Gastrocnemius medialis (tissue), 4 donors: ENCODE measurements around the gene FICD. TPM values are rescaled to one million over a fixed set of nuclear protein-coding genes. Genes with fewer than 3 reads are reported as not detected.
A peak's percentile ranks its signal among the peaks of the same experiment; 100 is the strongest.

ENCODE experiments used
- ATAC-seq, 2 donors: fragments of 150-250 bp; one replicate each; pipeline ENCODE4 v1.9.1; 2016
- DNase-seq, 2 donors: peaks; one replicate each; pipeline ENCODE4 v3.0.0-alpha.2; 2019
- H3K27ac ChIP-seq, 4 donors: fragments of 200-600 bp; sonication (generic); 1 replicate in 1 of 4; 2 replicates in 3 of 4; pipeline ENCODE4 v1.5.1; 2016 to 2018; ENCODE audit warnings: mild to moderate bottlenecking in 2 of 4, moderate library complexity in 1 of 4
- H3K27me3 ChIP-seq, 3 donors: fragments of 200-600 bp; sonication (generic) in 2 of 3; 1 replicate in 1 of 3; 2 replicates in 2 of 3; pipeline versions ENCODE4 v1.5.1 to v1.6.0; 2016 to 2019; ENCODE audit warnings: mild to moderate bottlenecking in 1 of 3, moderate library complexity in 1 of 3
- H3K36me3 ChIP-seq, 2 donors: fragments of 200-600 bp; sonication (generic) in 1 of 2; one replicate each; pipeline ENCODE4 v1.5.1; 2017 to 2018
- H3K4me1 ChIP-seq, 2 donors: fragments of 200-600 bp; sonication (generic) in 1 of 2; one replicate each; pipeline ENCODE4 v1.5.1; 2016 to 2017; ENCODE audit warnings: mild to moderate bottlenecking in 2 of 2
- H3K4me3 ChIP-seq, 4 donors: fragments of 200-600 bp; sonication (generic) in 3 of 4; 1 replicate in 1 of 4; 2 replicates in 3 of 4; pipeline ENCODE4 v1.5.1; 2016 to 2019; ENCODE audit warnings: mild to moderate bottlenecking in 2 of 4
- H3K9me3 ChIP-seq, 3 donors: fragments of 200-600 bp; sonication (generic) in 2 of 3; 1 replicate in 1 of 3; 2 replicates in 2 of 3; pipeline ENCODE4 v1.5.1; 2016 to 2019
- POLR2A ChIP-seq, 2 donors: fragments of 450-650 bp; IDR thresholded peaks; one replicate each; pipeline ENCODE4 v1.6.1; 2017; ENCODE audit warnings: antibody characterized with exemption in 2 of 2, mild to moderate bottlenecking in 2 of 2, moderate library complexity in 2 of 2
- in situ Hi-C, 4 donors: fragments of 200-750 bp; cut with MboI; loops; one replicate each; pipeline versions ENCODE4 v1.15.0 to v1.8.0; 2017; ENCODE audit warnings: low sequenced_read_pairs in 4 of 4
- intact Hi-C: fragments of 100-400 bp; cut with DNase I; formaldehyde crosslinking; loops from one replicate; pipeline ENCODE4 v1.15.1; 2023; ENCODE audit warnings: low total_unique reads
- total RNA-seq, 4 donors: library from RNA; depleted of rRNA; stranded (reverse); fragments of >200 nt; gene quantifications; one replicate each; pipeline versions ENCODE4 v1.1.0 to v1.2.3, GENCODE V29; 2016
- TF ChIP-seq, protein P1 (sequence below), 5 experiments: fragments of 450-650 bp in 3 of 5; fragments of 200-600 bp in 2 of 5; sonication (generic) in 2 of 5; IDR thresholded peaks in 4 of 5; conservative IDR thresholded peaks in 1 of 5; 1 replicate in 4 of 5; 2 replicates in 1 of 5; pipeline ENCODE4 v1.5.1; 2016 to 2019; ENCODE audit warnings: antibody characterized with exemption in 5 of 5, mild to moderate bottlenecking in 3 of 5, moderate library complexity in 3 of 5

The FICD gene
- total RNA-seq, 4 donors from 2014 or later: 3.1 to 4.6 (median 3.6) TPM

GRCh38 chr12:108562348-108563135 lies 47.5 kb downstream of the FICD start, which contains the start of gene ISCU:
ISCU (plus strand) TSS chr12:108562596; CDS start chr12:108562623, 27 bp downstream.
- peak; percentile 96 to 98 for TF ChIP-seq POLR2A (IDR thresholded peaks at IDR 0.05)
- TF ChIP-seq, protein P1, sequence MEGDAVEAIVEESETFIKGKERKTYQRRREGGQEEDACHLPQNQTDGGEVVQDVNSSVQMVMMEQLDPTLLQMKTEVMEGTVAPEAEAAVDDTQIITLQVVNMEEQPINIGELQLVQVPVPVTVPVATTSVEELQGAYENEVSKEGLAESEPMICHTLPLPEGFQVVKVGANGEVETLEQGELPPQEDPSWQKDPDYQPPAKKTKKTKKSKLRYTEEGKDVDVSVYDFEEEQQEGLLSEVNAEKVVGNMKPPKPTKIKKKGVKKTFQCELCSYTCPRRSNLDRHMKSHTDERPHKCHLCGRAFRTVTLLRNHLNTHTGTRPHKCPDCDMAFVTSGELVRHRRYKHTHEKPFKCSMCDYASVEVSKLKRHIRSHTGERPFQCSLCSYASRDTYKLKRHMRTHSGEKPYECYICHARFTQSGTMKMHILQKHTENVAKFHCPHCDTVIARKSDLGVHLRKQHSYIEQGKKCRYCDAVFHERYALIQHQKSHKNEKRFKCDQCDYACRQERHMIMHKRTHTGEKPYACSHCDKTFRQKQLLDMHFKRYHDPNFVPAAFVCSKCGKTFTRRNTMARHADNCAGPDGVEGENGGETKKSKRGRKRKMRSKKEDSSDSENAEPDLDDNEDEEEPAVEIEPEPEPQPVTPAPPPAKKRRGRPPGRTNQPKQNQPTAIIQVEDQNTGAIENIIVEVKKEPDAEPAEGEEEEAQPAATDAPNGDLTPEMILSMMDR (IDR thresholded peaks at IDR 0.05 in 4 of 5, conservative IDR thresholded peaks at IDR 0.05 in 1 of 5): no peak
- H3K4me1 ChIP-seq: peaks cover 55 to 56% of the 10 kb centered on the region in 2 donors
- intact Hi-C loops: loop anchor here (1.0 to 5.0 kb wide), 8 partner anchors 47 to 531 kb away; partner anchors contain the start of genes ALKBH2, CORO1C, FICD and SSH1

GRCh38 chr12:108563136-108563803 lies 48.2 kb downstream of the FICD start:
- H3K4me1 ChIP-seq: peaks cover 47 to 49% of the 10 kb centered on the region in 2 donors
- peaks cover 0 to 42% of the 10 kb centered on the region in 2 donors for H3K36me3 ChIP-seq
- in situ Hi-C loops: loop anchor here (5.0 to 25.0 kb wide), 5 partner anchors 54 to 532 kb away; partner anchors contain the start of genes ALKBH2 (in 4 of the 4), UNG (in 4 of the 4) and SSH1 (in 1 of the 4)
- peak overlapping the region; percentile 90 to 100 (median 93) for H3K4me3 ChIP-seq
- ATAC-seq (peak; percentile 37 to 51), DNase-seq (peak; percentile 75 to 83)
- H3K27ac ChIP-seq: peak overlapping the region; percentile 92 to 97 (median 96)
- H3K9me3 ChIP-seq: no peaks in the 10 kb centered on the region
- no peaks in the 10 kb centered on the region for H3K27me3 ChIP-seq
- TF ChIP-seq POLR2A (IDR thresholded peaks at IDR 0.05): peak; percentile 55 to 62
- TF ChIP-seq, protein P1 (IDR thresholded peaks at IDR 0.05 in 4 of 5, conservative IDR thresholded peaks at IDR 0.05 in 1 of 5): peak; percentile 76 to 87 (median 86)
- intact Hi-C loops: loop anchor here (1.0 to 5.0 kb wide), 6 partner anchors 55 to 530 kb away; partner anchors contain the start of genes ALKBH2, CORO1C and USP30

More at GRCh38 chr12:108562348-108563135, 47.5 kb downstream of the FICD start, which contains the start of gene ISCU:
- Histone ChIP-seq H3K9me3 (no peaks in the 10 kb centered on the region), H3K4me3 (peak within 1 kb of the TSS; percentile 90 to 100 (median 94)), H3K36me3 (peaks cover 0 to 37% of the 10 kb centered on the region in 2 donors), H3K27ac (peak within 1 kb of the TSS; percentile 92 to 97 (median 96)), H3K27me3 (no peaks in the 10 kb centered on the region)
- peak; percentile 70 to 71 for ATAC-seq
- peak; percentile 95 to 96 for DNase-seq
- in situ Hi-C loops: loop anchor here (5.0 to 25.0 kb wide), 5 partner anchors 55 to 532 kb away; partner anchors contain the start of genes ALKBH2 (in 4 of the 4), UNG (in 4 of the 4) and SSH1 (in 1 of the 4)

GRCh38 chr12:108563804-108564151 lies 48.7 kb downstream of the FICD start:
- Histone ChIP-seq H3K9me3 (no peaks in the 10 kb centered on the region), H3K4me1 (peaks cover 42 to 45% of the 10 kb centered on the region in 2 donors), H3K4me3 (peak overlapping the region in 3 of 4 donors; percentile 90 to 100 (median 94)), H3K27ac (peak overlapping the region; percentile 92 to 97 (median 96)), H3K36me3 (peaks cover 2 to 47% of the 10 kb centered on the region in 2 donors), H3K27me3 (no peaks in the 10 kb centered on the region)
- intact Hi-C loops: loop anchor here (1.0 to 5.0 kb wide), 8 partner anchors 55 to 530 kb away; partner anchors contain the start of genes ALKBH2, CORO1C and USP30
- DNase-seq (no peak), ATAC-seq (no peak)
- TF ChIP-seq, protein P1 (IDR thresholded peaks at IDR 0.05 in 4 of 5, conservative IDR thresholded peaks at IDR 0.05 in 1 of 5): peak in 1 of 5 experiments; percentile 7
- no peak for TF ChIP-seq POLR2A (IDR thresholded peaks at IDR 0.05)
- in situ Hi-C loops: loop anchor here (5.0 to 25.0 kb wide), 5 partner anchors 54 to 531 kb away; partner anchors contain the start of genes ALKBH2 (in 4 of the 4), UNG (in 4 of the 4) and SSH1 (in 1 of the 4)

DNA sequence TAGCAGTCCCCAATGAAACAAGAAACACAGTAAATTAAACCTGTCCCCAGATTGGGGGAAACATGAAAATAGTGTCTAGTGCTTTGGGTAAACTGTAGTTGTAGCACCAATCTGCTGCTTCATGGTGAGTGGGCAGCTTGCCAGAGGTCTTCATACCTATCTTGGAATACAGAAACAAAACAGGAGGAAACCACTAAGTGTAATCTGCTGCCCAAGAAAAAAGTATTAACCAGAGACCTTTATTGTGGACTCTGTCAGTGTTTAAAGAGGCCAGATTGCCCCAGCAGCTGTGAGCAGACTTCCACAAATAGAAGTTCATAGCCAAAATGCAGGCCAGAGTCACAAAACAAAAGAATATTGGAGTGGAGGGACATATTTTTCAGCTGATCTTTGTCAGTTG lies 49.6 kb downstream of the FICD start:
- peaks cover 2 to 57% of the 10 kb centered on the region in 2 donors for H3K36me3 ChIP-seq
- in situ Hi-C loops (loop anchor here (5.0 to 25.0 kb wide), 5 partner anchors 53 to 530 kb away; partner anchors contain the start of genes ALKBH2 (in 4 of the 4), UNG (in 4 of the 4) and SSH1 (in 1 of the 4)), intact Hi-C loops (loop anchor here (1.0 to 5.0 kb wide), 5 partner anchors 168 to 488 kb away; partner anchors contain the start of genes CORO1C and USP30)
- DNase-seq (no peak), ATAC-seq (no peak)
- H3K4me1 ChIP-seq: peaks cover 33 to 36% of the 10 kb centered on the region in 2 donors
- peak overlapping the region; percentile 92 to 97 (median 96) for H3K27ac ChIP-seq
- no peak for TF ChIP-seq POLR2A (IDR thresholded peaks at IDR 0.05)
- TF ChIP-seq, protein P1 (IDR thresholded peaks at IDR 0.05 in 4 of 5, conservative IDR thresholded peaks at IDR 0.05 in 1 of 5): no peak
- H3K9me3 ChIP-seq: no peaks in the 10 kb centered on the region
- no peak overlapping the region for H3K4me3 ChIP-seq
- no peaks in the 10 kb centered on the region for H3K27me3 ChIP-seq
